ENCODE measurements around the gene DYRK2.

- TF ChIP-seq CTCF (IDR thresholded peaks at IDR 0.05) (no peak), POLR2A (IDR thresholded peaks at IDR 0.05) (no peak)
Observed at GRCh38 chr12:67695974-67696373, 47.4 kb downstream of the DYRK2 start.
